Measurements from ENCODE around the gene ELFN2.

Gene ELFN2

GRCh38 chr22:37432708-37433054, 5.4 kb upstream of the ELFN2 start:
- TF ChIP-seq, protein P1, sequence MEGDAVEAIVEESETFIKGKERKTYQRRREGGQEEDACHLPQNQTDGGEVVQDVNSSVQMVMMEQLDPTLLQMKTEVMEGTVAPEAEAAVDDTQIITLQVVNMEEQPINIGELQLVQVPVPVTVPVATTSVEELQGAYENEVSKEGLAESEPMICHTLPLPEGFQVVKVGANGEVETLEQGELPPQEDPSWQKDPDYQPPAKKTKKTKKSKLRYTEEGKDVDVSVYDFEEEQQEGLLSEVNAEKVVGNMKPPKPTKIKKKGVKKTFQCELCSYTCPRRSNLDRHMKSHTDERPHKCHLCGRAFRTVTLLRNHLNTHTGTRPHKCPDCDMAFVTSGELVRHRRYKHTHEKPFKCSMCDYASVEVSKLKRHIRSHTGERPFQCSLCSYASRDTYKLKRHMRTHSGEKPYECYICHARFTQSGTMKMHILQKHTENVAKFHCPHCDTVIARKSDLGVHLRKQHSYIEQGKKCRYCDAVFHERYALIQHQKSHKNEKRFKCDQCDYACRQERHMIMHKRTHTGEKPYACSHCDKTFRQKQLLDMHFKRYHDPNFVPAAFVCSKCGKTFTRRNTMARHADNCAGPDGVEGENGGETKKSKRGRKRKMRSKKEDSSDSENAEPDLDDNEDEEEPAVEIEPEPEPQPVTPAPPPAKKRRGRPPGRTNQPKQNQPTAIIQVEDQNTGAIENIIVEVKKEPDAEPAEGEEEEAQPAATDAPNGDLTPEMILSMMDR (IDR thresholded peaks at IDR 0.05; ENCODE audit: low read depth, low read length) = no peak
- no peak overlapping the region for H3K4me3 ChIP-seq (ENCODE audit: low read depth, low read length)

GRCh38 chr22:37431801-37432707, 4.8 kb upstream of the ELFN2 start:
- no peak overlapping the region for H3K4me3 ChIP-seq (ENCODE audit: low read depth, low read length)
- TF ChIP-seq, protein P1 (IDR thresholded peaks at IDR 0.05; ENCODE audit: low read depth, low read length) = no peak

DNA sequence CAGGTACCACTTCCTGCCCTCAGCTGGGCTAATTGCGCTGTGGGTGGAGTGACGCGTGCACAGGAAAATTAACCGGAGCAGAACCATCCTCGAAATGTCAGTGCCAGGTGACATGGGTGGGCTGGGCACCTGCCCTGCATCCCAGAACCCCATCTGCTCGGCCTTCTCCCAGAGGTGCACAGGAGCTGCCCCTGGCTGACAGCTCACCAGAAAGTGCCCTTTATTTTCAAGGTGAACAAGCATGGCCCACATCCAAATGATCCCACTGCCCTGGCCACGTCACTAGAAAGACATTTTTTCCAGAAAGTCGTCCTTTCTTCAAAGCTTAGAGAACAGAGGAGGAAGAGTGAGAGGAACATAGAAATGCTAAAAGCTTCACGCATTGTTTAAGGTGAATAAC, 4.1 kb upstream of the ELFN2 start:
- H3K4me3 ChIP-seq (ENCODE audit: low read depth, low read length) = no peak overlapping the region
- TF ChIP-seq, protein P1 (IDR thresholded peaks at IDR 0.05; ENCODE audit: low read depth, low read length) = no peak

DNA sequence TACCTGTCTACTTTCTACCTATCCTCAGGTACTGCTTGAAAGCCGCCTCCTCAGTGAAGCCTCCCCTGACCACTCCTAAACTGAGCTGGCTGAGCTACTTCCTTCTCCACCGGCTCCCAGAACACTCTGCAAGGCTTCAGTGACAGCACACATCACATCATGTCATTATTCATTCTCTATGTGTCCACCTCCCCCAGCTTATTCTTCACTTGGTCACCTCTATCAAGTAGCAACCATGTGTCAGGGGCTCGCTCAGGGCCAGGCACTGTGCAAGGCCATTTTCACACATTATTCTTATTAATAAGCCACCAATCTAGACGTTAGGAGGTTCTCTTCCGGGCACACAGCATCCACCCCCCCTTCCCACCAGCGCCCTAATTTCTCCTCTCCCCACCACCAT, 3.7 kb upstream of the ELFN2 start:
- no peak overlapping the region for H3K4me3 ChIP-seq (ENCODE audit: low read depth, low read length)
- TF ChIP-seq, protein P1 (IDR thresholded peaks at IDR 0.05; ENCODE audit: low read depth, low read length) = no peak

DNA sequence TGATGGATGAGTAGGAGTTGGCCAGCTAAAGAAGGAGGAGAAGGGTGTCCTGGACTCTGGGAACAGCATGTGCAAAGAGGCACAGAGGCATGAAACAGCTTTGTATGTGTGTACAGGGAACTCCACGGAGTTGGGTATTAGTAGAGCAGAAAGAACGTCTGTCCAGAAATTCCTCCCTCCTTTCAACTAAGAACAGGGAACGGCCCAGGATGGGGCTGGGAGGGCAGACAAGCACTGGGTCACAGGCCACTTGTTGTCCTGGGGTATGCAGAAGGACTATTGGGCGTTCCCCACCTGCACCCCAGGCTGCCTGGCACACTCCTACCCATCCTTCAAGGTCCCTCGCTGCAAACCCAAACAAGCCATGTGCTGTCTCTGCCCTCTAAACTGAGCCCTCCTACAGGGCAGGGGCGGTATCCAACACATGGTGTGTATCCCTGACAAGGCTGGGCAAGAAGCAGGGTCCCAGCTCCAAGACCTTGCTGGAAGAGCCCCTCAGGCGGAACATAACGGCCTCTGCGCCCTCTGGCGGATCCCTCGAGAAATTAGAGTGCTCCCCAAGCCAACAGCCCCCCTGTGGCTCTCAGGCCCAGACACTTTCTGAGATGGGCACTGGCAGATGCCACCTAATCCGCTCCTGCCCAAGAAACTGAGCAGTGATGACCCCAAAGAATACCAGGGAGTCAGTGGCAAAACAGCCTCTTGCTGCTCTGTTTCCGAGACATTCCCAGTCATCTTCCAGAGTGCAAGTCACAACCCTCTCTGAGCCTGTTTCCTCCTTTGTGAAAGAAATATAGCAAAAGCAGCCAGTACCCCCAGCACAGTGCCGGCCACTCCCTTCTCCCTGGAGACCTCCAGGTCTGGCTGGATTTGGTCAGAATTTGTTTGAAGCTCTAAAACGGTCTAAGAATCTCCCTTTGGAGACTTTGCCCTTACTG, 1.6 kb upstream of the ELFN2 start:
- H3K4me3 ChIP-seq (ENCODE audit: low read depth, low read length) = no peak overlapping the region
- TF ChIP-seq, protein P1 (IDR thresholded peaks at IDR 0.05; ENCODE audit: low read depth, low read length) = peak; percentile 74

GRCh38 chr22:37427711-37428635, 694 bp upstream of the ELFN2 start:
- H3K4me3 ChIP-seq (ENCODE audit: low read depth, low read length) = peak overlapping the region; percentile 65
- TF ChIP-seq, protein P1 (IDR thresholded peaks at IDR 0.05; ENCODE audit: low read depth, low read length) = no peak
